Neural cell (in vitro differentiated cells): ENCODE results near the gene NEDD1. TPM values are rescaled to one million over a fixed set of nuclear protein-coding genes. Genes with fewer than 3 reads are reported as not detected.

ENCODE experiments used
- H2AFZ ChIP-seq: fragments of 200-600, 300-800 bp; sonication (generic), shearing (Covaris generic); 2 replicates; pipeline ENCODE4 v1.6.0; 2014; ENCODE audit warnings: low read depth, mild to moderate bottlenecking, antibody characterized with exemption, low read length, moderate library complexity
- H3F3A ChIP-seq: fragments of 200-600 bp; shearing (Covaris generic); 2 replicates; pipeline ENCODE4 v1.6.1; 2016; ENCODE audit warnings: mild to moderate bottlenecking, moderate library complexity, mixed read lengths, antibody characterized with exemption, low read length; ENCODE audit not compliant: insufficient read depth, poor library complexity, severe bottlenecking
- H3K27ac ChIP-seq: fragments of 200-600, 300-800 bp; sonication (generic), shearing (Covaris generic); 2 replicates; pipeline ENCODE4 v1.5.1; 2014; ENCODE audit warnings: mild to moderate bottlenecking, low read length, moderate library complexity
- H3K27me3 ChIP-seq: fragments of 300-800, 200-600 bp; sonication (generic), shearing (Covaris generic); 2 replicates; pipeline ENCODE4 v1.6.0; 2014; ENCODE audit warnings: mild to moderate bottlenecking, low read depth, low read length, moderate library complexity; ENCODE audit not compliant: insufficient read depth
- H3K36me3 ChIP-seq: fragments of 300-800, 200-600 bp; sonication (generic), shearing (Covaris generic); 2 replicates; pipeline ENCODE4 v1.5.1; 2014; ENCODE audit warnings: mild to moderate bottlenecking, antibody characterized with exemption, low read length, moderate library complexity; ENCODE audit not compliant: insufficient read depth
- H3K4me2 ChIP-seq: fragments of 300-800, 200-600 bp; sonication (generic), shearing (Covaris generic); 2 replicates; pipeline ENCODE4 v1.6.0; 2014; ENCODE audit warnings: mild to moderate bottlenecking, low read length
- H3K4me3 ChIP-seq: fragments of 300-800, 200-600 bp; sonication (generic), shearing (Covaris generic); 2 replicates; pipeline ENCODE4 v1.5.1; 2014; ENCODE audit warnings: mild to moderate bottlenecking, low read length, moderate library complexity
- H3K79me2 ChIP-seq: fragments of 200-600 bp; shearing (Covaris generic); replicated peaks from 2 replicates; pipeline ENCODE4 v1.6.0; 2014; ENCODE audit warnings: mild to moderate bottlenecking, low read length, moderate library complexity; ENCODE audit not compliant: insufficient read depth
- H3K9ac ChIP-seq: fragments of 300-800, 200-600 bp; sonication (generic), shearing (Covaris generic); 2 replicates; pipeline ENCODE4 v1.6.1; 2016; ENCODE audit warnings: mild to moderate bottlenecking, low read length, mixed read lengths
- H3K9me2 ChIP-seq: fragments of 200-600 bp; shearing (Covaris generic); 2 replicates; pipeline ENCODE4 v1.6.1; 2016; ENCODE audit warnings: mild to moderate bottlenecking, low read length, mixed read lengths; ENCODE audit not compliant: insufficient read depth
- H3K9me3 ChIP-seq: fragments of 200-600, 300-800 bp; sonication (generic), shearing (Covaris generic); 2 replicates; pipeline ENCODE4 v1.6.1; 2016; ENCODE audit warnings: mild to moderate bottlenecking, mixed run types, low read length, moderate library complexity, mixed read lengths
- H4K20me1 ChIP-seq: fragments of 200-600 bp; shearing (Covaris generic); 2 replicates; pipeline ENCODE4 v1.6.1; 2016; ENCODE audit warnings: mild to moderate bottlenecking, mixed run types; ENCODE audit not compliant: insufficient read depth
- EP300 ChIP-seq: fragments of 450-650 bp; conservative IDR thresholded peaks from 2 replicates; pipeline ENCODE4 v1.6.1; 2014; ENCODE audit warnings: antibody characterized with exemption, mild to moderate bottlenecking, moderate library complexity; ENCODE audit not compliant: poor library complexity, severe bottlenecking
- EZH2 ChIP-seq: fragments of 200-600, 300-800 bp; shearing (Covaris generic), sonication (generic); IDR thresholded peaks from 2 replicates; pipeline ENCODE4 v1.6.1; 2014; ENCODE audit warnings: antibody characterized with exemption, low read length, borderline replicate concordance, mild to moderate bottlenecking; ENCODE audit not compliant: insufficient read depth, poor library complexity, severe bottlenecking
- MXI1 ChIP-seq: fragments of 450-650 bp; conservative IDR thresholded peaks from 2 replicates; pipeline ENCODE4 v1.6.1; 2014; ENCODE audit warnings: antibody characterized with exemption, mild to moderate bottlenecking; ENCODE audit not compliant: poor library complexity, severe bottlenecking
- POLR2AphosphoS5 ChIP-seq: IDR thresholded peaks from 2 replicates; pipeline ENCODE4 v1.6.1; 2012
- RAD21 ChIP-seq: fragments of 450-650 bp; conservative IDR thresholded peaks from 2 replicates; pipeline ENCODE4 v1.6.1; 2014; ENCODE audit warnings: antibody characterized with exemption, mild to moderate bottlenecking, moderate library complexity
- REST ChIP-seq: IDR thresholded peaks from 2 replicates; pipeline ENCODE4 v1.6.1; 2012; ENCODE audit warnings: borderline replicate concordance
- SMC3 ChIP-seq: fragments of 450-650 bp; conservative IDR thresholded peaks from 2 replicates; pipeline ENCODE4 v1.6.1; 2014; ENCODE audit warnings: antibody characterized with exemption, mild to moderate bottlenecking, moderate library complexity; ENCODE audit not compliant: poor library complexity
- TAF1 ChIP-seq: IDR thresholded peaks from 2 replicates; pipeline ENCODE4 v1.6.1; 2012; ENCODE audit warnings: low read depth
- polyA plus RNA-seq: library from polyadenylated mRNA; depleted of rRNA; stranded (reverse); fragments of >200 nt; gene quantifications from 2 replicates; pipeline ENCODE4 v1.2.3, GENCODE V29; 2014
- TF ChIP-seq, protein P1 (sequence below): fragments of 450-650 bp; IDR thresholded peaks from 2 replicates; pipeline ENCODE4 v1.5.1; 2014; ENCODE audit warnings: antibody characterized with exemption, mild to moderate bottlenecking, moderate library complexity; ENCODE audit not compliant: poor library complexity, severe bottlenecking

The NEDD1 gene
- polyA plus RNA-seq, 1 donor from 2014 or later = 3.8 TPM

- H3K36me3 ChIP-seq = no peaks in the 10 kb centered on the region
- H3F3A ChIP-seq = peaks cover 3% of the 10 kb centered on the region
- no peaks in the 10 kb centered on the region for H3K79me2 ChIP-seq
- TF ChIP-seq, protein P1, sequence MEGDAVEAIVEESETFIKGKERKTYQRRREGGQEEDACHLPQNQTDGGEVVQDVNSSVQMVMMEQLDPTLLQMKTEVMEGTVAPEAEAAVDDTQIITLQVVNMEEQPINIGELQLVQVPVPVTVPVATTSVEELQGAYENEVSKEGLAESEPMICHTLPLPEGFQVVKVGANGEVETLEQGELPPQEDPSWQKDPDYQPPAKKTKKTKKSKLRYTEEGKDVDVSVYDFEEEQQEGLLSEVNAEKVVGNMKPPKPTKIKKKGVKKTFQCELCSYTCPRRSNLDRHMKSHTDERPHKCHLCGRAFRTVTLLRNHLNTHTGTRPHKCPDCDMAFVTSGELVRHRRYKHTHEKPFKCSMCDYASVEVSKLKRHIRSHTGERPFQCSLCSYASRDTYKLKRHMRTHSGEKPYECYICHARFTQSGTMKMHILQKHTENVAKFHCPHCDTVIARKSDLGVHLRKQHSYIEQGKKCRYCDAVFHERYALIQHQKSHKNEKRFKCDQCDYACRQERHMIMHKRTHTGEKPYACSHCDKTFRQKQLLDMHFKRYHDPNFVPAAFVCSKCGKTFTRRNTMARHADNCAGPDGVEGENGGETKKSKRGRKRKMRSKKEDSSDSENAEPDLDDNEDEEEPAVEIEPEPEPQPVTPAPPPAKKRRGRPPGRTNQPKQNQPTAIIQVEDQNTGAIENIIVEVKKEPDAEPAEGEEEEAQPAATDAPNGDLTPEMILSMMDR = no peak
- TF ChIP-seq TAF1 (no peak), POLR2AphosphoS5 (no peak), RAD21 (no peak), SMC3 (no peak), MXI1 (no peak), EZH2 (no peak), EP300 (no peak), REST (no peak)
- H2AFZ ChIP-seq = no peak overlapping the region
- H3K9me2 ChIP-seq = no peaks in the 10 kb centered on the region
- no peak overlapping the region for H3K4me3 ChIP-seq
- no peak overlapping the region for H3K4me2 ChIP-seq
- H4K20me1 ChIP-seq = no peaks in the 10 kb centered on the region
- no peak overlapping the region for H3K9ac ChIP-seq
- no peak overlapping the region for H3K27ac ChIP-seq
- no peaks in the 10 kb centered on the region for H3K9me3 ChIP-seq
- H3K27me3 ChIP-seq = no peaks in the 10 kb centered on the region
Measured at GRCh38 chr12:96994900-96995299, 87.8 kb downstream of the NEDD1 start.

- H4K20me1 ChIP-seq = no peaks in the 10 kb centered on the region
- TF ChIP-seq EP300 (no peak), REST (no peak), TAF1 (no peak), RAD21 (no peak), MXI1 (no peak), EZH2 (no peak), SMC3 (no peak), POLR2AphosphoS5 (no peak)
- TF ChIP-seq, protein P1 = no peak
- H3K4me2 ChIP-seq = no peak overlapping the region
- H3K9me3 ChIP-seq = no peaks in the 10 kb centered on the region
- no peak overlapping the region for H2AFZ ChIP-seq
- H3F3A ChIP-seq = peaks cover 3% of the 10 kb centered on the region
- no peaks in the 10 kb centered on the region for H3K79me2 ChIP-seq
- no peaks in the 10 kb centered on the region for H3K9me2 ChIP-seq
- no peak overlapping the region for H3K27ac ChIP-seq
- H3K9ac ChIP-seq = no peak overlapping the region
- H3K36me3 ChIP-seq = no peaks in the 10 kb centered on the region
- no peak overlapping the region for H3K4me3 ChIP-seq
- H3K27me3 ChIP-seq = no peaks in the 10 kb centered on the region
Measured at GRCh38 chr12:96995861-96996260, 88.8 kb downstream of the NEDD1 start.
